Tibial nerve (tissue), 4 donors: Measurements from ENCODE around the gene PEX16. TPM values are rescaled to one million over a fixed set of nuclear protein-coding genes. Genes with fewer than 3 reads are reported as not detected.
A peak's percentile ranks its signal among the peaks of the same experiment; 100 is the strongest.

Source experiments
- DNase-seq, 2 donors: peaks; one replicate each; pipeline ENCODE4 v3.0.0-alpha.2; 2019; ENCODE audit warnings: low spot score in 2 of 2
- H3K27ac ChIP-seq, 4 donors: fragments of 200-600 bp; sonication (generic) in 3 of 4; one replicate each; pipeline ENCODE4 v1.5.1; 2017 to 2019; ENCODE audit warnings: mild to moderate bottlenecking in 1 of 4
- H3K27me3 ChIP-seq, 2 donors: fragments of 200-600 bp; sonication (generic) in 1 of 2; one replicate each; pipeline versions ENCODE4 v1.5.1 to v1.6.0; 2017 to 2019
- H3K36me3 ChIP-seq, 3 donors: fragments of 200-600 bp; sonication (generic); one replicate each; pipeline ENCODE4 v1.5.1; 2018 to 2019
- H3K4me1 ChIP-seq, 4 donors: fragments of 200-600 bp; sonication (generic) in 3 of 4; one replicate each; pipeline ENCODE4 v1.5.1; 2017 to 2019
- H3K4me3 ChIP-seq, 4 donors: fragments of 200-600 bp; sonication (generic) in 3 of 4; one replicate each; pipeline ENCODE4 v1.5.1; 2017 to 2019; ENCODE audit warnings: mild to moderate bottlenecking in 1 of 4, moderate library complexity in 1 of 4
- H3K9me3 ChIP-seq, 4 donors: fragments of 200-600 bp; sonication (generic) in 3 of 4; one replicate each; pipeline ENCODE4 v1.5.1; 2017 to 2019
- EP300 ChIP-seq, 2 donors: sonication (generic); formaldehyde crosslinking; IDR thresholded peaks; one replicate each; pipeline ENCODE4 v1.6.1; 2017; ENCODE audit warnings: antibody characterized with exemption in 2 of 2, mild to moderate bottlenecking in 1 of 2
- POLR2A ChIP-seq, 2 donors: fragments of 450-650 bp; IDR thresholded peaks; one replicate each; pipeline ENCODE4 v1.6.1; 2017; ENCODE audit warnings: antibody characterized with exemption in 2 of 2, mild to moderate bottlenecking in 2 of 2, moderate library complexity in 2 of 2
- WGBS, 2 donors: methylation state at CpG; one replicate each; pipeline ENCODE4 v1.1.5; 2018; 5-methylcytosine and 5-hydroxymethylcytosine counted together
- total RNA-seq, 4 donors: library from RNA; depleted of rRNA; stranded (reverse); fragments of >200 nt; gene quantifications; one replicate each; pipeline ENCODE4 v1.1.0, GENCODE V29; 2016
- TF ChIP-seq, protein P1 (sequence below), 5 experiments: fragments of 200-600 bp in 3 of 5; fragments of 450-650 bp in 2 of 5; sonication (generic) in 3 of 5; IDR thresholded peaks; one replicate each; pipeline ENCODE4 v1.5.1; 2016 to 2019; ENCODE audit warnings: antibody characterized with exemption in 5 of 5, mild to moderate bottlenecking in 3 of 5, moderate library complexity in 2 of 5

PEX16 gene
- total RNA-seq: 10 to 100 TPM; 33.9 to 38.4 (median 36.5) TPM

DNA sequence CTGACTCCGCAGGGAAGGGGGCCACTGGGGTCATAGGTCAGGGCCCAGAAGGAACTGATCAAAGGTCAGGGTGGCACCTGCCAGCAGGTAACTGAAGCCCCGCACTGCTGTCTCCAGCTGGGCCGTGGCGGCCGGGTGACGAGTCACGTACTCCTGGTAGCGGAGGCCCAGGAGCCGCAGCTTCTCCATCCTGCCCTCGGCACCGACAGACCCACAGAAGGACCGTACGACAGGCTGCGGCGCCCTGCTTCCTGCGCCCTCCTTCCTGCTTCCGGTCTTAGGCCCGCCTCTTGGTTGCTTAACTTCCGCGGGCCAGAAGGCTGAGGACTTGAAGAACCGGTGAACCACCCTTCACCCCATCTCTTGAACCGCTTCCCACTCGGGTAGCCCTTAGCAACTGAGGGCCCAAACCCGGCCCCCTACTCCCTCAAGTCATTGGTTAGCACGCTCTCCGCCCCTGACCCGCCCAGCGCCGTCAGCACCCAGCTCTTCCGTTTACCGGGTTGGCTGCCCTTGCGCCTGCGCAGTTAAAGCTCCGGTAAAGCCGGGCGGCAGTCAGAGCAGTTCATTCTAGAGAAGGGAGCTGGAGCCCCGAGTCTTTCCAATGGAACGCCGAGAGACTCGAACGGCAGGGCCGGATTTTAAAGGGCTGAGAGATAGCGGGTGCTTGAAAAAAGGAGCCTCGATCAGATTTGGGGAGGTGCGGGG is at the start of gene PEX16:
Gene PEX16, minus strand, starts transcription at position 255 of the 708 bp plus-strand sequence. Its CDS starts 66 bp downstream, at position 189.
- no peaks in the 10 kb centered on the region for H3K9me3 ChIP-seq
- H3K27me3 ChIP-seq: peaks cover 0 to 18% of the 10 kb centered on the region in 2 donors
- peak within 1 kb of the TSS; percentile 84 to 94 (median 92) for H3K27ac ChIP-seq
- peak; percentile 92 to 94 for DNase-seq
- H3K4me3 ChIP-seq: peak within 1 kb of the TSS; percentile 63 to 89 (median 78)
- TF ChIP-seq POLR2A (IDR thresholded peaks at IDR 0.05) (peak; percentile 41 to 81), EP300 (IDR thresholded peaks at IDR 0.05) (peak; percentile 93 to 98)
- TF ChIP-seq, protein P1, sequence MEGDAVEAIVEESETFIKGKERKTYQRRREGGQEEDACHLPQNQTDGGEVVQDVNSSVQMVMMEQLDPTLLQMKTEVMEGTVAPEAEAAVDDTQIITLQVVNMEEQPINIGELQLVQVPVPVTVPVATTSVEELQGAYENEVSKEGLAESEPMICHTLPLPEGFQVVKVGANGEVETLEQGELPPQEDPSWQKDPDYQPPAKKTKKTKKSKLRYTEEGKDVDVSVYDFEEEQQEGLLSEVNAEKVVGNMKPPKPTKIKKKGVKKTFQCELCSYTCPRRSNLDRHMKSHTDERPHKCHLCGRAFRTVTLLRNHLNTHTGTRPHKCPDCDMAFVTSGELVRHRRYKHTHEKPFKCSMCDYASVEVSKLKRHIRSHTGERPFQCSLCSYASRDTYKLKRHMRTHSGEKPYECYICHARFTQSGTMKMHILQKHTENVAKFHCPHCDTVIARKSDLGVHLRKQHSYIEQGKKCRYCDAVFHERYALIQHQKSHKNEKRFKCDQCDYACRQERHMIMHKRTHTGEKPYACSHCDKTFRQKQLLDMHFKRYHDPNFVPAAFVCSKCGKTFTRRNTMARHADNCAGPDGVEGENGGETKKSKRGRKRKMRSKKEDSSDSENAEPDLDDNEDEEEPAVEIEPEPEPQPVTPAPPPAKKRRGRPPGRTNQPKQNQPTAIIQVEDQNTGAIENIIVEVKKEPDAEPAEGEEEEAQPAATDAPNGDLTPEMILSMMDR (IDR thresholded peaks at IDR 0.05): peak in 1 of 5 experiments; percentile 29
- 0 to 1% methylated on average over 27 to 32 of the region's 45 CpGs for WGBS, 2 donors
- H3K36me3 ChIP-seq: peaks cover 0 to 33% (median 14%) of the 10 kb centered on the region in 3 donors
- H3K4me1 ChIP-seq: peaks cover 0 to 40% (median 24%) of the 10 kb centered on the region in 4 donors

DNA sequence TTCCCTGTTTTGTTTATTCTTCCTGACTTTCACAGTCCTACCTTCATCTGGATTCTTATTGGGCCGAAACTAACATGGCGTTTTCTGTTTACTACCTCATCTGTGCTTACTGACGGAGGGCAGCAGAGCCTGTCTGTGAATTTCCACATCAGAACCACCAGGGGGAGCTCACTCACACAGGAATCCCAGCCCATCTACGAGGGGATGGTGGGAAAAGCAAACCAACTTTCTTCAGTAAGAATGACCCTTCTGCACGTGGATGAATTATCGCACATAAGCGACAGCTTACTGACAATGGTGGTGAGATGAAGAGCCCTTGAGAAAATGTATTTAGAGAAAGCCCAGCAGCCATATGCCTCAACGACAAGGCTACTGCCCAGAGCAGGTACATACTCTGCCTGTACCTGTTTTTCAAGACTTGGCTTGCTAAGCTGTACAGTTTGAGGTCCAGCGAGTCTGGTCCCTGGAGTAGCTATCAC is 47.3 kb upstream of the PEX16 start:
- TF ChIP-seq, protein P1 (IDR thresholded peaks at IDR 0.05): peak; percentile 72 to 89 (median 89)
- TF ChIP-seq EP300 (IDR thresholded peaks at IDR 0.05) (peak in 1 of 2 donors; percentile 50), POLR2A (IDR thresholded peaks at IDR 0.05) (no peak)
- DNase-seq: peak in 1 of 2 donors; percentile 59
- H3K4me3 ChIP-seq: no peak overlapping the region
- no peaks in the 10 kb centered on the region for H3K27me3 ChIP-seq
- H3K36me3 ChIP-seq: peaks cover 0 to 67% (median 0%) of the 10 kb centered on the region in 3 donors
- peaks cover 0 to 32% (median 0%) of the 10 kb centered on the region in 4 donors for H3K4me1 ChIP-seq
- H3K9me3 ChIP-seq: no peaks in the 10 kb centered on the region
- peak overlapping the region in 3 of 4 donors; percentile 47 to 74 (median 55) for H3K27ac ChIP-seq
- WGBS, 2 donors: 14 to 20% methylated on average over 9 of the region's 9 CpGs

DNA sequence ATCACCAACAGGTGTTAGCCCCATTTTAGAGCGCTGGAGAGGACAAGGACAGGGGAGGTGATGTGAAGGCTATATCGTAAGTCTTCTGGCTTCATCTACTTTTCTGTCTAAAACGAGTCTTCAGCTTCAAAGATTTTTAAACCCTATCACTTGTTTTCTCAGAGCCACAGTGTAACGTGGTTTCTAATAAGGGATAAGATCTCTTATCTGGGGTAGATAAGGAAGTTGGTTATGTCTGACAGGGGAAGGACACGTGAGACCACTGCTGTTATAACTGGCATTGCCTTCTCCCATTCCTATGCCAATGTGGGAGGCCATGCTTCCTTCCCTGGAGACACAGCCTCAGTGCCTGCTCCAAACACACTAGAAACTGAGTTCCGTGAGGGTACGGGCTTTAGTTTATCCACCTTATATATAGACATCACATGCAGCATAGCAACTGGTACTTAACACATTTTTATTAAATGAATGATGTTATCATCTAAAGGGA is 44.1 kb upstream of the PEX16 start:
- Histone ChIP-seq H3K4me1 (peaks cover 0 to 24% (median 0%) of the 10 kb centered on the region in 4 donors), H3K36me3 (peaks cover 0 to 50% (median 0%) of the 10 kb centered on the region in 3 donors), H3K27ac (no peak overlapping the region), H3K27me3 (no peaks in the 10 kb centered on the region), H3K9me3 (no peaks in the 10 kb centered on the region), H3K4me3 (no peak overlapping the region)
- DNase-seq: no peak
- TF ChIP-seq, protein P1 (IDR thresholded peaks at IDR 0.05): no peak
- TF ChIP-seq POLR2A (IDR thresholded peaks at IDR 0.05) (no peak), EP300 (IDR thresholded peaks at IDR 0.05) (no peak)
- 80 to 88% methylated on average over 7 of the region's 7 CpGs for WGBS, 2 donors

DNA sequence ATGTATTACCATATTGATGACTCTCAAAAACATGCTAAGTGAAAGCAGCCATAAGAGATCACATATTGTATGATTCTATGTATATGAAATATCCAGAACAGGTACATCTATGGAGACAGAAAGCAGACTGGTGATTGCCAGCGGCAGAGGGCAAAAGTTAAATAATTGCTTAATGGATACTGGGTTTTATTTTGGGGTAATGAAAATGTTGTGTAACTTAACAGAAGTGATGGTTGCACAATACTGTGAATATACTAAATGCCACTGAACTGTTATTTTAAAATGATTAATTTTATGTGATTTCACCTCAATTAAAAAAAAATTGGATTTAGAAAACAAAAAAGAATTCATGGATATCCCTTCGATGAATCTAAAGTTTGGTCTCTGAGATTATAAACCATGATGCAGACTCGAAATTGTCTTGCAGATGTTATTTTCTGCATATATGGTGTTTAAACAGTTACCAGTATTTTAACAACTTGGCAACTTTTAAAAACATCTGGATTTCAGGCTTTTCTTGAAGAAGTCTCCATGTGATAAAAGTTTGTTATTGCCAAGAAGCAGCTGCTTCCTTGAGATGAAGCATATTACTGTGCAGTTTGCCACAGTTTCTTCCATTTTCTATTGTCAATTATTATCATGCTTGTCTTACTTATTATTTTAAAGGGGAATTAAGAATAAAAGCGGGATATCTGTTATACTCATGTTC is 42.9 kb upstream of the PEX16 start:
- WGBS, 2 donors: 73 to 74% methylated on average over 4 of the region's 4 CpGs
- Histone ChIP-seq H3K4me1 (peaks cover 0 to 24% (median 0%) of the 10 kb centered on the region in 4 donors), H3K9me3 (no peaks in the 10 kb centered on the region), H3K27ac (no peak overlapping the region), H3K27me3 (no peaks in the 10 kb centered on the region), H3K4me3 (no peak overlapping the region), H3K36me3 (peaks cover 0 to 51% (median 0%) of the 10 kb centered on the region in 3 donors)
- DNase-seq: no peak
- peak in 1 of 2 donors; percentile 48 for TF ChIP-seq EP300 (IDR thresholded peaks at IDR 0.05)
- TF ChIP-seq, protein P1 (IDR thresholded peaks at IDR 0.05): no peak
